GM12872 (cell line): Measurements from ENCODE around the gene CABP7.

ENCODE experiments used
- TF ChIP-seq, protein P1 (sequence below): IDR thresholded peaks from 3 replicates; pipeline ENCODE4 v1.5.1; 2011; ENCODE audit warnings: low read depth, mild to moderate bottlenecking, low read length, moderate library complexity; ENCODE audit not compliant: insufficient read depth

Gene CABP7

DNA sequence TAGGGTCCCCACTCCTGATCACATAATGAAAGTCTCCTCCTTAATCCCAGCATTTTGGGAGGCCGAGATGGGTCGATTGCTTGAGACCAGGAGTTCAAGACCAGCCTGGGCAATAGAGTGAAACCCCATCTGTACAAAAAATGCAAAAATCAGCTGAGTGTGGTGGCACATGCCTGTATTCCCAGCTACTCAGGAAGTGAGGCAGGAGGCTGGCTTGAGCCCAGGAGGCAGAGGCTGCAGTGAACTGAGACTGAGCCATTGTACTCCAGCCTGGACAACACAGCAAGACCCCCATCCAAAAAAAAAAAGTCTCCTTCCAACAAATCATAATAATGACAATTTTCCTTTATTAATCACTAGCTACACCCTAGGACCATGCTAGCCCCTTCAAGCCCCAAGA lies 31.9 kb downstream of the CABP7 start:
- TF ChIP-seq, protein P1, sequence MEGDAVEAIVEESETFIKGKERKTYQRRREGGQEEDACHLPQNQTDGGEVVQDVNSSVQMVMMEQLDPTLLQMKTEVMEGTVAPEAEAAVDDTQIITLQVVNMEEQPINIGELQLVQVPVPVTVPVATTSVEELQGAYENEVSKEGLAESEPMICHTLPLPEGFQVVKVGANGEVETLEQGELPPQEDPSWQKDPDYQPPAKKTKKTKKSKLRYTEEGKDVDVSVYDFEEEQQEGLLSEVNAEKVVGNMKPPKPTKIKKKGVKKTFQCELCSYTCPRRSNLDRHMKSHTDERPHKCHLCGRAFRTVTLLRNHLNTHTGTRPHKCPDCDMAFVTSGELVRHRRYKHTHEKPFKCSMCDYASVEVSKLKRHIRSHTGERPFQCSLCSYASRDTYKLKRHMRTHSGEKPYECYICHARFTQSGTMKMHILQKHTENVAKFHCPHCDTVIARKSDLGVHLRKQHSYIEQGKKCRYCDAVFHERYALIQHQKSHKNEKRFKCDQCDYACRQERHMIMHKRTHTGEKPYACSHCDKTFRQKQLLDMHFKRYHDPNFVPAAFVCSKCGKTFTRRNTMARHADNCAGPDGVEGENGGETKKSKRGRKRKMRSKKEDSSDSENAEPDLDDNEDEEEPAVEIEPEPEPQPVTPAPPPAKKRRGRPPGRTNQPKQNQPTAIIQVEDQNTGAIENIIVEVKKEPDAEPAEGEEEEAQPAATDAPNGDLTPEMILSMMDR, result no peak

DNA sequence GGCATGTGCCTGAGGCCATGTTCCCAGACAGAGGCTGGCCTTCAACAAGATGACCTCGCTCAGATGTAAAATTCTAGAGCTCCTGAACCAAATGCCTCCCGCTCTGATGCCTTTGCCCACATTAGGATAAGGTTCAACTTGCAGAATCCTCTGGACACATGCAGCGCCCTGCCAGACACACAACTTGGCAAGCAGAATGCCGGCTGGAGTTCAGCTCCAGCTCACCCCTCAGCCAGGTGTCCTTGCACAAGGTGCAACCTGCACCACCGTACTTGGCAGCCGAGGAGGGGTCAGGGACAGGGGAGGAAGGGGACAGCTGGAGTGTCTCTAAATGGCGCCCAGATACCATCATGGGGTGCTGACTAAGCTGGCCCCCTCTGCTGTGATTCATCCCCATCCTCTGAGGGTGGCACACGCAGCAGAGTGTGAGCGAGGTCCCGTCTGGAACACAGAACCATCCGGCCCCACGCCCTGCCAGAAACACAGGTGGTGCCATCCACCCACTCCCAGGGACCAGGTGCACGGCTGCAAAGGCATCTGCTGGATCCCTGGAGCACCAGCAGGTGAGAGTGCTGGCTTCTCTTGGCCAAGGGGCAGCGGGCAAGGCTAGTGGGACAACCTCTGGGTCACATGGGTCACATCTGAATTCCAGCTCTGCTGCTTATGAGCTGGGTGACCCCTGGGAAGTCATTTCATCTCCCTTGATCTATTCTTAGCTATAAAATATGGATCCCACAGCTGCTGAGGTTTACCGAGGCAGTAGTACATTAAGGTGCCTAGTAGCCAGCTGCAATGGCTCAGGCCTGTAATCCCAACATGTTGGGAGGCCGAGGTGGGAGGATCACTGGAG lies 34.2 kb downstream of the CABP7 start:
- TF ChIP-seq, protein P1, result no peak

DNA sequence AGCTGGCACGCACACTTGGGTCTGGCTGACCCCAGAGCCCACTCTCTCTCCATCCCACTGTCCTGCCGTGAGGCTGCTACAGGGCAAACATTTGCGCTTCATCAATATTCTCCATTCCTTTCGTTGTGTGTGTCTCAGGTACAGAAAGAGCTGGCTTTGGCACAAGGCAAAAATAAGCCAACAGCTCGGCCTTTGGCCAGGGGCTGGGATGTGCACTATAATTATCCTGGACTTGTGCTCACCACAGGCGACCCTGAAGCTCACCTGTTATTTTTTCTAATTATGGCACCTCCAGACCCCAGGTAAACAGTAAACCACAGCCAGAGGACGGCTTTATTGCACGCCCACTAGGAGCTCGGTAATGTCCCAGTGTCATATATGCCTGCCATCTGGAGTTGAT lies 36.1 kb downstream of the CABP7 start:
- TF ChIP-seq, protein P1, result no peak

DNA sequence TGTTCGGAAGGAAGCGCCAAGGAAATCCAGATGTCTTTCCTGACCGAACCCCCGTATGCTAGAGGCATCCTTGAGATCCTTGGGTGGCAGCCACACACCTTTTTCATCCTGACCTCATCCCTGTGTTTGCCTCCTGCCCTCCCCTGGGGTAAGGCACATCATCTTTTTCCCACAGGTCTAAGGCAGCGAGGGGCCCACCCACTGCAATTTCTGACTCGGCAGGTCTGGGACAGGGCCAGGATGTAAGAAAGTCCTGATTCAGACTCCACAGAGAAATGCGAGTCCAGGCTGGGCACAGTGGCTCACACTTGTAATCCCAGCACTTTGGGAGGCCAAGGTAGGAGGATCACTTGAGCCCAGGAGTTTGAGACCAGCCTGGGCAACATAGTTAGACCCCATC lies 36.5 kb downstream of the CABP7 start:
- TF ChIP-seq, protein P1, result no peak

DNA sequence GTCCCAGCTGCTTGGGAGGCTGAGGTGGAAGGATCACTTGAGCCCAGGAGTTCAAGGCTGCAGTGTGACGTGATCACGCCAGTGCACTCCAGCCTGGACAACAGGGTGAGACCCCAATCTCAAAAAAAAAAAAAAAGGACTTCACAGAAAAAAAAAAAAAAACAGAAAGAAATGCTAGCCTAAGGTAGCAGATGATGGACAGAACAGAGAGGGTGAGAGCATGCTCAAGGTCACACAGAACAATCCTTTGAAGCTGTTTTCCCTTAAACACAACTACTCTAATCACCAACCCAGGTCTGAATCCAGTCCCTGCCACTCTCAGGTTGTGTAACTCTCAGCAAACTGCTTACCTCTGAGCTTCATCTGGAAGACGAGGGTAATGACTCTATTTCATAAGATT lies 37.3 kb downstream of the CABP7 start:
- TF ChIP-seq, protein P1, result no peak

DNA sequence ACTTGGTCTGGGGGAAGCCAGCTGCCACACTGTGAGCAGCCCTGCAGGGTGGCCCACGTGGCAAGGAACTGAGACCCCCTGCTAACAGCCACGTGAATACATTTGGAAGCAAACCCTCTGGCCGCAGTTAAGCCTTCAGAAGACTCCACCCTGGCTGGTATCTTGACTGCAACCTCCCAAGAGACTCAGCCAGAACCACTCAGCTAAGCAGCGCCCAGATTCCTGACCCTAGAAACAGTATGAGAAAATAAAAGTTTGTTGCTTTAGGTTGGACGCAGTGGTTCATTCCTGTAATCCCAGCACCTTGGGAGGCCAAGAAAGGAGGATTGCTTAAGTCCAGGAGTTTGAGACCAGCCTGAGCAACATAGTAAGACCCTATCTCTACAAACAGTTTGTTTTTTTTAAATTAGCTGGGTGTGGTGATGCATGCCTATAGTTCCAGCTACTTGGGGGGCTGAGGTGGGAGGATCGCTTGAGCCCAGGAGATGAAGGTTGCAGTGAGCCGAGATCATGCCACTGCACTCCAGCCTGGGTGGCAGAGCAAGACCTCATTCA lies 38.3 kb downstream of the CABP7 start:
- TF ChIP-seq, protein P1, result no peak

DNA sequence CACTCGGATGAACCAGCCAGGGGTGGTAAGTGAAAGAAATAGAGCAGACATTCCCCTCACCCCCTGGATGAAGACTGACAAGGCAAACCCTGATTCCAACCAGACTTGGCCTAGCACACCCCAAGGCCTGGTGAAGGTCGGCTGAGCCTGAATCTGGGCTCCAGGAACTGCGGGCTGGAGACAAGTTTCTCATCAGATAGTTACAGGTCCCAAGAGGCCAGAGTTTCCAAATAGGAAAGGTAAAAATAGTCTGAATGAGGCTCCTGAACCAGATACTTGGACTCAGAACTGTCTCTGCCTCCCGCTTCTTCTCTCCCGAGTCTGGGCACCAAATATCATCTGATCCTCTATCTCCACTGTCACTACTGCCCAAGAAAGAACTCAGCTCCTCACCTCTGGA lies 39.2 kb downstream of the CABP7 start:
- TF ChIP-seq, protein P1, result no peak
